ENCODE results near the gene AGAP5. TPM values are rescaled to one million over a fixed set of nuclear protein-coding genes. Genes with fewer than 3 reads are reported as not detected.

AGAP5 gene
- total and polyA plus RNA-seq, 9 of the 15 experiments (the other 6 are each of a cell fraction or from before 2014, with no cell fraction given): 0.32 to 7.5 (median 5.3) TPM

DNA sequence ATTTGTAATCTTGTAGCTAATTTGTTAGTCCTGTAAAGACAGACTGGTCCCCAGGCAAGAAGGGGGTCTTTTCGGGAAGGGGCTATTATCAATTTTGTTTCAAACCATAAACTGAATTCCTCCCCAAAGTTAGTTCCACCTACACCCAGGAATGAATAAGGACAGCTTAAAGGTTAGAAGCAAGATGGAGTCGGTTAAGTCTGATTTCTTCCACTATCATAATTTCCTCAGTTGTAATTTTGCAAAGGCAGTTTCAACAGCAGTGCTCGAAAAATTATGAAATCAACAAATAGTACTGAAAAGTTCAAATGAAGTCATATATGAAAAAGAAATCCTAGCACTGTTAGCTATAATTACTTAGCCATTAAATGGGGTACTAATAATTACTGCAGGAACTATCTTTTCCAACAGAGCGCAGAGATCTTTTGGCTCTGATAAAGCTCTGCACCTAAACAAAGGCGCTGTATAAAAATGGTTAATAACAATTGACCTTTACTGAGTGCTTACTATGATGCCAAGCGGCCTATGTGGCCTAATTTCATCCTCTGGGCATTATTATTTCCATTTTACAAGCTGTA, 45.5 kb upstream of the AGAP5 start (continued):
- TF ChIP-seq ELF4 (CRISPR knock-in tag; IDR thresholded peaks at IDR 0.05) (peak; percentile 90), PTRF (tag; IDR thresholded peaks at IDR 0.05) (peak; percentile 99), TEAD2 (tag; IDR thresholded peaks at IDR 0.05) (peak; percentile 95), DPF2 (IDR thresholded peaks at IDR 0.05) (no peak), ILK (tag; IDR thresholded peaks at IDR 0.05; ENCODE audit: borderline replicate concordance, low read depth) (peak; percentile 94), C11orf30 (IDR thresholded peaks at IDR 0.05; ENCODE audit: low read depth) (no peak), TBP (optimal IDR thresholded peaks at IDR 0.05; ENCODE audit: low read depth, low read length) (no peak)
- TF ChIP-seq, protein P1, sequence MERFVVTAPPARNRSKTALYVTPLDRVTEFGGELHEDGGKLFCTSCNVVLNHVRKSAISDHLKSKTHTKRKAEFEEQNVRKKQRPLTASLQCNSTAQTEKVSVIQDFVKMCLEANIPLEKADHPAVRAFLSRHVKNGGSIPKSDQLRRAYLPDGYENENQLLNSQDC (CRISPR knock-in tag; IDR thresholded peaks at IDR 0.05): peak; percentile 72; the same call in 1 of the 2 replicates
- TF ChIP-seq, protein P2, sequence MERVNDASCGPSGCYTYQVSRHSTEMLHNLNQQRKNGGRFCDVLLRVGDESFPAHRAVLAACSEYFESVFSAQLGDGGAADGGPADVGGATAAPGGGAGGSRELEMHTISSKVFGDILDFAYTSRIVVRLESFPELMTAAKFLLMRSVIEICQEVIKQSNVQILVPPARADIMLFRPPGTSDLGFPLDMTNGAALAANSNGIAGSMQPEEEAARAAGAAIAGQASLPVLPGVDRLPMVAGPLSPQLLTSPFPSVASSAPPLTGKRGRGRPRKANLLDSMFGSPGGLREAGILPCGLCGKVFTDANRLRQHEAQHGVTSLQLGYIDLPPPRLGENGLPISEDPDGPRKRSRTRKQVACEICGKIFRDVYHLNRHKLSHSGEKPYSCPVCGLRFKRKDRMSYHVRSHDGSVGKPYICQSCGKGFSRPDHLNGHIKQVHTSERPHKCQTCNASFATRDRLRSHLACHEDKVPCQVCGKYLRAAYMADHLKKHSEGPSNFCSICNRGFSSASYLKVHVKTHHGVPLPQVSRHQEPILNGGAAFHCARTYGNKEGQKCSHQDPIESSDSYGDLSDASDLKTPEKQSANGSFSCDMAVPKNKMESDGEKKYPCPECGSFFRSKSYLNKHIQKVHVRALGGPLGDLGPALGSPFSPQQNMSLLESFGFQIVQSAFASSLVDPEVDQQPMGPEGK (CRISPR knock-in tag; IDR thresholded peaks at IDR 0.05; ENCODE audit: borderline replicate concordance): peak; percentile 94
- TF ChIP-seq, protein P3, sequence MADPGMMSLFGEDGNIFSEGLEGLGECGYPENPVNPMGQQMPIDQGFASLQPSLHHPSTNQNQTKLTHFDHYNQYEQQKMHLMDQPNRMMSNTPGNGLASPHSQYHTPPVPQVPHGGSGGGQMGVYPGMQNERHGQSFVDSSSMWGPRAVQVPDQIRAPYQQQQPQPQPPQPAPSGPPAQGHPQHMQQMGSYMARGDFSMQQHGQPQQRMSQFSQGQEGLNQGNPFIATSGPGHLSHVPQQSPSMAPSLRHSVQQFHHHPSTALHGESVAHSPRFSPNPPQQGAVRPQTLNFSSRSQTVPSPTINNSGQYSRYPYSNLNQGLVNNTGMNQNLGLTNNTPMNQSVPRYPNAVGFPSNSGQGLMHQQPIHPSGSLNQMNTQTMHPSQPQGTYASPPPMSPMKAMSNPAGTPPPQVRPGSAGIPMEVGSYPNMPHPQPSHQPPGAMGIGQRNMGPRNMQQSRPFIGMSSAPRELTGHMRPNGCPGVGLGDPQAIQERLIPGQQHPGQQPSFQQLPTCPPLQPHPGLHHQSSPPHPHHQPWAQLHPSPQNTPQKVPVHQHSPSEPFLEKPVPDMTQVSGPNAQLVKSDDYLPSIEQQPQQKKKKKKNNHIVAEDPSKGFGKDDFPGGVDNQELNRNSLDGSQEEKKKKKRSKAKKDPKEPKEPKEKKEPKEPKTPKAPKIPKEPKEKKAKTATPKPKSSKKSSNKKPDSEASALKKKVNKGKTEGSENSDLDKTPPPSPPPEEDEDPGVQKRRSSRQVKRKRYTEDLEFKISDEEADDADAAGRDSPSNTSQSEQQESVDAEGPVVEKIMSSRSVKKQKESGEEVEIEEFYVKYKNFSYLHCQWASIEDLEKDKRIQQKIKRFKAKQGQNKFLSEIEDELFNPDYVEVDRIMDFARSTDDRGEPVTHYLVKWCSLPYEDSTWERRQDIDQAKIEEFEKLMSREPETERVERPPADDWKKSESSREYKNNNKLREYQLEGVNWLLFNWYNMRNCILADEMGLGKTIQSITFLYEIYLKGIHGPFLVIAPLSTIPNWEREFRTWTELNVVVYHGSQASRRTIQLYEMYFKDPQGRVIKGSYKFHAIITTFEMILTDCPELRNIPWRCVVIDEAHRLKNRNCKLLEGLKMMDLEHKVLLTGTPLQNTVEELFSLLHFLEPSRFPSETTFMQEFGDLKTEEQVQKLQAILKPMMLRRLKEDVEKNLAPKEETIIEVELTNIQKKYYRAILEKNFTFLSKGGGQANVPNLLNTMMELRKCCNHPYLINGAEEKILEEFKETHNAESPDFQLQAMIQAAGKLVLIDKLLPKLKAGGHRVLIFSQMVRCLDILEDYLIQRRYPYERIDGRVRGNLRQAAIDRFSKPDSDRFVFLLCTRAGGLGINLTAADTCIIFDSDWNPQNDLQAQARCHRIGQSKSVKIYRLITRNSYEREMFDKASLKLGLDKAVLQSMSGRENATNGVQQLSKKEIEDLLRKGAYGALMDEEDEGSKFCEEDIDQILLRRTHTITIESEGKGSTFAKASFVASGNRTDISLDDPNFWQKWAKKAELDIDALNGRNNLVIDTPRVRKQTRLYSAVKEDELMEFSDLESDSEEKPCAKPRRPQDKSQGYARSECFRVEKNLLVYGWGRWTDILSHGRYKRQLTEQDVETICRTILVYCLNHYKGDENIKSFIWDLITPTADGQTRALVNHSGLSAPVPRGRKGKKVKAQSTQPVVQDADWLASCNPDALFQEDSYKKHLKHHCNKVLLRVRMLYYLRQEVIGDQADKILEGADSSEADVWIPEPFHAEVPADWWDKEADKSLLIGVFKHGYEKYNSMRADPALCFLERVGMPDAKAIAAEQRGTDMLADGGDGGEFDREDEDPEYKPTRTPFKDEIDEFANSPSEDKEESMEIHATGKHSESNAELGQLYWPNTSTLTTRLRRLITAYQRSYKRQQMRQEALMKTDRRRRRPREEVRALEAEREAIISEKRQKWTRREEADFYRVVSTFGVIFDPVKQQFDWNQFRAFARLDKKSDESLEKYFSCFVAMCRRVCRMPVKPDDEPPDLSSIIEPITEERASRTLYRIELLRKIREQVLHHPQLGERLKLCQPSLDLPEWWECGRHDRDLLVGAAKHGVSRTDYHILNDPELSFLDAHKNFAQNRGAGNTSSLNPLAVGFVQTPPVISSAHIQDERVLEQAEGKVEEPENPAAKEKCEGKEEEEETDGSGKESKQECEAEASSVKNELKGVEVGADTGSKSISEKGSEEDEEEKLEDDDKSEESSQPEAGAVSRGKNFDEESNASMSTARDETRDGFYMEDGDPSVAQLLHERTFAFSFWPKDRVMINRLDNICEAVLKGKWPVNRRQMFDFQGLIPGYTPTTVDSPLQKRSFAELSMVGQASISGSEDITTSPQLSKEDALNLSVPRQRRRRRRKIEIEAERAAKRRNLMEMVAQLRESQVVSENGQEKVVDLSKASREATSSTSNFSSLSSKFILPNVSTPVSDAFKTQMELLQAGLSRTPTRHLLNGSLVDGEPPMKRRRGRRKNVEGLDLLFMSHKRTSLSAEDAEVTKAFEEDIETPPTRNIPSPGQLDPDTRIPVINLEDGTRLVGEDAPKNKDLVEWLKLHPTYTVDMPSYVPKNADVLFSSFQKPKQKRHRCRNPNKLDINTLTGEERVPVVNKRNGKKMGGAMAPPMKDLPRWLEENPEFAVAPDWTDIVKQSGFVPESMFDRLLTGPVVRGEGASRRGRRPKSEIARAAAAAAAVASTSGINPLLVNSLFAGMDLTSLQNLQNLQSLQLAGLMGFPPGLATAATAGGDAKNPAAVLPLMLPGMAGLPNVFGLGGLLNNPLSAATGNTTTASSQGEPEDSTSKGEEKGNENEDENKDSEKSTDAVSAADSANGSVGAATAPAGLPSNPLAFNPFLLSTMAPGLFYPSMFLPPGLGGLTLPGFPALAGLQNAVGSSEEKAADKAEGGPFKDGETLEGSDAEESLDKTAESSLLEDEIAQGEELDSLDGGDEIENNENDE (IDR thresholded peaks at IDR 0.05; ENCODE audit: low read depth, low read length): no peak
- TF ChIP-seq, protein P4, sequence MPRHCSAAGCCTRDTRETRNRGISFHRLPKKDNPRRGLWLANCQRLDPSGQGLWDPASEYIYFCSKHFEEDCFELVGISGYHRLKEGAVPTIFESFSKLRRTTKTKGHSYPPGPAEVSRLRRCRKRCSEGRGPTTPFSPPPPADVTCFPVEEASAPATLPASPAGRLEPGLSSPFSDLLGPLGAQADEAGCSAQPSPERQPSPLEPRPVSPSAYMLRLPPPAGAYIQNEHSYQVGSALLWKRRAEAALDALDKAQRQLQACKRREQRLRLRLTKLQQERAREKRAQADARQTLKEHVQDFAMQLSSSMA (CRISPR knock-in tag; IDR thresholded peaks at IDR 0.05): 0 out of 2 replicates have a peak, but pooled peaks have one; percentile 37
- TF ChIP-seq, protein P5, sequence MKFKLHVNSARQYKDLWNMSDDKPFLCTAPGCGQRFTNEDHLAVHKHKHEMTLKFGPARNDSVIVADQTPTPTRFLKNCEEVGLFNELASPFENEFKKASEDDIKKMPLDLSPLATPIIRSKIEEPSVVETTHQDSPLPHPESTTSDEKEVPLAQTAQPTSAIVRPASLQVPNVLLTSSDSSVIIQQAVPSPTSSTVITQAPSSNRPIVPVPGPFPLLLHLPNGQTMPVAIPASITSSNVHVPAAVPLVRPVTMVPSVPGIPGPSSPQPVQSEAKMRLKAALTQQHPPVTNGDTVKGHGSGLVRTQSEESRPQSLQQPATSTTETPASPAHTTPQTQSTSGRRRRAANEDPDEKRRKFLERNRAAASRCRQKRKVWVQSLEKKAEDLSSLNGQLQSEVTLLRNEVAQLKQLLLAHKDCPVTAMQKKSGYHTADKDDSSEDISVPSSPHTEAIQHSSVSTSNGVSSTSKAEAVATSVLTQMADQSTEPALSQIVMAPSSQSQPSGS (CRISPR knock-in tag; IDR thresholded peaks at IDR 0.05): no peak
